ENCODE results near the gene OPA1.

Gene OPA1

DNA sequence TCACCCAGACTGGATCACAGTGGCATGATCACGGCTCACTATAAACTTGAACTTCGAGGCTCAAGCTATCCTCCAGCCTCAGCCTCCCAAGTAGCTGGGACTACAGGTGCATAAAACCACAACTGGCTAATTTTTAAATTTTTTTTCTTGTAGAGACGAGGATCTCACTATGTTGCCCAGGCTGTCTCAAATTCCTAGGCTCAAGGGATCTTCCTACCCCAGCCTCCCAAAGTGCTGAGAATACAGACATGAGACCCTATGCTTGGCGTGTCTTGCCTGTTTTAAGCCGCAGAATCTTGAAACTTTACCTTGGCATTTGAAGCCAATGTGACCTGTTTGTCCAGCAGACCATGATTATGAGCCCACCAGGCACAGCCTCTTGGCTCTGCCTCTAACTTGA lies 119.9 kb downstream of the OPA1 start:
- no peak for DNase-seq

GRCh38 chr3:193714523-193715137 lies 121.6 kb downstream of the OPA1 start:
- DNase-seq = no peak

GRCh38 chr3:193716150-193716549 lies 123.1 kb downstream of the OPA1 start:
- DNase-seq = no peak

- DNase-seq = no peak
These were observed 126.7 kb downstream of the OPA1 start for GRCh38 chr3:193719735-193720134.

GRCh38 chr3:193720169-193720568 lies 127.2 kb downstream of the OPA1 start:
- DNase-seq = no peak

DNA sequence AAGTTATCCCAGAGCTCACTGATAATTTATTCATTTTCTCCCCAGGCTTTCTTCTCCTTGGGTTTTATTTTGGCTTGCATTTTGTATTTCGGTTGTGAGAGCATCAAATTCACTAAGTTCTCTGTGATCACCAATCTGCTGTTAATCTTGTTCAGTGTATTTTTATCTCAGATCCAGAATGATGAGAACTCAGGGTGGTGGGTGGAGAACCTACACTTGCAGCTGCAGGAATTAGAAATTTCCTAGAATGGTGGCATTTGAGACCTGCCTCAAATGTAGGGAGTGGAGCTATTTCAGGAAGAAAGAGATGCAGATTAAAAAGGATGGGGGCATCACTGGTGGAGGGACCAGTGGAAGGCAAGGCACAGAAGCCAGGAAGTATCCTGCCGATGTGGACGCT lies 129.6 kb downstream of the OPA1 start:
- no peak for DNase-seq

GRCh38 chr3:193727089-193727488 lies 134.1 kb downstream of the OPA1 start:
- no peak for DNase-seq

GRCh38 chr3:193728429-193729087 lies 135.6 kb downstream of the OPA1 start:
- no peak for DNase-seq

- no peak for DNase-seq
These were observed 136.1 kb downstream of the OPA1 start for GRCh38 chr3:193729088-193729465.

DNA sequence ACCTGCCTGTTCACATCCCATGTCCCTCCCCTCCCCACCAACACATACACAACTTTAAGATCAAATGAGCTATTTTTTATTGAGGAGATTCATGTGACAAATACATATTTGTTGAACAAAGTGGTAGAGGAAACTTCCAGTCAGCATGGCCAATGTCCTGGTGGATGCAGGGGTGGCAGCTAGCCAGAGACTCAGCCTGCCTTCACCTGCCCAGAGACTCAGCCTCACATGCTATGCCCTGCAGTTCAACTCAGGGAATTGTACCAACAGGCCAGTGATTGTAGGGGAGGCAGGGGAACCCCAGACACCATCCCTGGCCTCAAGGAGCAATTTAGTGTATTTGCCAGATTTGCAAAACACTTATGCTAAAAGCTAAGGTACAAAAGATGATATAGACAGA lies 136.6 kb downstream of the OPA1 start:
- no peak for DNase-seq

DNA sequence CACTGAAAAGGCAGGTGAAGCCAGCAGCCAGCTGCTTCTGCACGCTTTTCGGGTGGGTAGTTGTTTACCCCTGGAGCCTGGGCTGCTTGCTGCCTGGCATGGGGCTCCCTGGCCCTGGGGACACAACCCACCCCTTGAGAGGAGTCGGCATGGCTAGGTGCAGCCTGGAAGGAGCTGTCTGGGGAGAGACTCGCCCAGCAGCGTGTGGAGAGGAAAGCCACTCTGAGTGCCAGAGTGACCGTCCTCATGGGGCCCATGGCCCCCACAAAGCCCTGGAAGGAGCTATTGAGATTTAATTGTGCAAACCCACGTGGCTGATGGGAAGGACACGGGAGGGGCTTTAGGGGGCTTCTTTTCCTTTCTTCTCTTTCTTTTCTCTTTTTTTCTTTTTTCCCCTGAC lies 137.5 kb downstream of the OPA1 start:
- DNase-seq = no peak

GRCh38 chr3:193730976-193731375 lies 138.0 kb downstream of the OPA1 start:
- DNase-seq = no peak

DNA sequence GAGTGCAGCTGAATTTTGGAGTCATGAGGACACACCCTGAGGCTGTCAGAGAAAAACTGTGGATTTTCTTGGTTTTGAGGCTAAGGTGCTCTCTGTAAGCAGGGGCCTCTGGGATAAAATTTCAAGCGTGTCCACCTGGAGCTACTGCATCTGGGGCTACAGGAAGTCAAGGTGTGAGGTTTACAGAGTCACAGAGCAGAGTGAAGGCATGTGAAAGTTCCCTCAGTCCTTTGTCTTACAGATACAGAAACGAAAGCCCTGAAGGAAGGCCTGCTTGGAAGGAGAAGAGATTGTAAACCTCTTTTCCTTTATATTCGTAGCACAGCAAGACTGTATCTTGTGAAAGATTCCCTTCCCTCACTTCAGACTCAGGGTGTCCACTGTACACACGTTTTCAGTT lies 138.6 kb downstream of the OPA1 start:
- DNase-seq = no peak

GRCh38 chr3:193732391-193732790 lies 139.4 kb downstream of the OPA1 start:
- no peak for DNase-seq

GRCh38 chr3:193732827-193733226 lies 139.8 kb downstream of the OPA1 start:
- DNase-seq = no peak

GRCh38 chr3:193734737-193735366 lies 141.8 kb downstream of the OPA1 start:
- DNase-seq = no peak

GRCh38 chr3:193735850-193736249 lies 142.8 kb downstream of the OPA1 start:
- DNase-seq = no peak

GRCh38 chr3:193736616-193737015 lies 143.6 kb downstream of the OPA1 start:
- DNase-seq = no peak

- DNase-seq = no peak
These were observed 144.3 kb downstream of the OPA1 start for GRCh38 chr3:193737191-193737751.

- DNase-seq = no peak
These were observed 149.6 kb downstream of the OPA1 start for GRCh38 chr3:193742628-193743027.

GRCh38 chr3:193743702-193744047 lies 150.7 kb downstream of the OPA1 start:
- DNase-seq = no peak

DNA sequence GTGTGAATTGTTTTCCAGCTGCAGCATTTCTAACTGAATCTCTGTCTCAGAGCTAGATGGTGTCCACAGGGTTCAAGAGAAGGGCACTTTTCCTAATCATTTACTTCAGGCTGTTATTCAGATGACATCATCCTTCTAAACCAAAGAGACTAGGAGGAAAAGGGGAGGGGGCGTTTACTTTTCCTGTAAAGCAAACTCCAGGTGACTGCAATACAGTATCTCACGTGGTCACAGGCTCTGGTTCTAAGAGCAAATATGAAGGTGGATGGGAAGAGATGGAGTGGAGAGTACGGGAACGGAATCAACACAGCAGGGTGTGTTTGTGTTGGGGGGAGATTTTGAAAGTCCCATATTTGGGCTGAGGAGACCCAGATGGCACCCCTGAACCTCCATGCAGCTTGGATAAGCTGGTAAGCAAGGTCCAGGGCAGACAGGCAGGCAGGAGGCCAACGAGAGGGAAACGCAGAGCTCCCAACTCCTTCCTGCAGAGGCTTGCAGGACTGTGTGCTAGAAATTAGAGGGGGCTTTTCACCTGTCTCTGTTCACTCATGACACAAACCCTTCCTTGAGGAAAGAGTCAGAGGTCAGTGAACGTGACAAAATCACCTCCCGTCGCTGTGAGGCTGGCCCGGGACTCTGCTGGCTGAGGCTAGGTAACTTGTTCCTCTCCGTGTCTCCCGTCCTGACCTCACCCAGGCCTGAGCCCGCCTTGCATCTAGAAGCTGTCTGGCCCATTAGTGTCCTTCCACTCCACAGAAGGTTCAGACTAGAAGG lies 151.2 kb downstream of the OPA1 start:
- DNase-seq = peak; percentile 95

All from NCI-H510A (cell line).